Gastroesophageal sphincter (tissue), 4 donors: ENCODE results near the gene CHD6. TPM values are rescaled to one million over a fixed set of nuclear protein-coding genes. Genes with fewer than 3 reads are reported as not detected.

Experiments used
- ATAC-seq: fragments of 150-250 bp; one replicate; pipeline ENCODE4 v1.9.1; 2016; ENCODE audit warnings: mild to moderate bottlenecking, moderate library complexity
- H3K27ac ChIP-seq, 4 donors: fragments of 200-600 bp; sonication (generic) in 3 of 4; 1 replicate in 3 of 4; 2 replicates in 1 of 4; pipeline ENCODE4 v1.5.1; 2016 to 2019
- H3K27me3 ChIP-seq: fragments of 200-600 bp; sonication (generic); one replicate; pipeline ENCODE4 v1.5.1; 2019
- H3K36me3 ChIP-seq, 2 donors: fragments of 200-600 bp; sonication (generic); one replicate each; pipeline ENCODE4 v1.5.1; 2019; ENCODE audit warnings: control low read depth in 1 of 2
- H3K4me1 ChIP-seq, 3 donors: fragments of 200-600 bp; sonication (generic); 1 replicate in 2 of 3; 2 replicates in 1 of 3; pipeline ENCODE4 v1.5.1; 2016 to 2019; ENCODE audit warnings: control low read depth in 2 of 3
- H3K4me3 ChIP-seq, 2 donors: fragments of 200-600 bp; sonication (generic); one replicate each; pipeline ENCODE4 v1.5.1; 2019; ENCODE audit warnings: mild to moderate bottlenecking in 1 of 2, moderate library complexity in 1 of 2
- H3K9me3 ChIP-seq, 3 donors: fragments of 200-600 bp; sonication (generic); one replicate each; pipeline ENCODE4 v1.5.1; 2017 to 2019; ENCODE audit warnings: control low read depth in 2 of 3
- CTCF ChIP-seq, 4 experiments: fragments of 200-600 bp in 2 of 4; fragments of 450-650 bp in 2 of 4; sonication (generic) in 1 of 4; IDR thresholded peaks; one replicate each; pipeline ENCODE4 v1.5.1; 2017 to 2019; ENCODE audit warnings: antibody characterized with exemption in 4 of 4, mild to moderate bottlenecking in 2 of 4, moderate library complexity in 2 of 4
- EP300 ChIP-seq: sonication (generic); formaldehyde crosslinking; IDR thresholded peaks from one replicate; pipeline ENCODE4 v1.6.1; 2017; ENCODE audit warnings: antibody characterized with exemption, mild to moderate bottlenecking
- POLR2A ChIP-seq, 2 donors: fragments of 450-650 bp; IDR thresholded peaks; one replicate each; pipeline ENCODE4 v1.6.1; 2017; ENCODE audit warnings: antibody characterized with exemption in 2 of 2, mild to moderate bottlenecking in 2 of 2, moderate library complexity in 1 of 2
- POLR2AphosphoS5 ChIP-seq: sonication (generic); formaldehyde crosslinking; IDR thresholded peaks from one replicate; pipeline ENCODE4 v1.6.1; 2017; ENCODE audit warnings: antibody characterized with exemption
- WGBS, 2 donors: methylation state at CpG; one replicate each; pipeline ENCODE4 v1.1.5; 2018; ENCODE audit warnings: low coverage in 1 of 2; 5-methylcytosine and 5-hydroxymethylcytosine counted together
- total RNA-seq, 4 donors: library from RNA; depleted of rRNA; stranded (reverse); fragments of >200 nt; gene quantifications; one replicate each; pipeline ENCODE4 v1.1.0, GENCODE V29; 2016

CHD6 gene
- total RNA-seq, 4 donors from 2014 or later, result 37.4 to 58.3 (median 40.4) TPM

GRCh38 chr20:41552295-41553068 is 65.7 kb downstream of the CHD6 start:
- H3K27ac ChIP-seq, result no peak overlapping the region
- no peaks in the 10 kb centered on the region for H3K27me3 ChIP-seq
- no peak for ATAC-seq
- peaks cover 0 to 7% of the 10 kb centered on the region in 2 donors for H3K36me3 ChIP-seq
- TF ChIP-seq POLR2AphosphoS5 (no peak), POLR2A (IDR thresholded peaks at IDR 0.05) (no peak), EP300 (no peak), CTCF (IDR thresholded peaks at IDR 0.05) (no peak)
- peaks cover 0 to 12% (median 0%) of the 10 kb centered on the region in 3 donors for H3K4me1 ChIP-seq
- H3K4me3 ChIP-seq, result no peak overlapping the region
- no peaks in the 10 kb centered on the region for H3K9me3 ChIP-seq
- WGBS, 2 donors, result 98 to 99% methylated on average over 4 to 5 of the region's 5 CpGs

GRCh38 chr20:41551011-41551705 is 67.0 kb downstream of the CHD6 start:
- Histone ChIP-seq H3K9me3 (no peaks in the 10 kb centered on the region), H3K27ac (no peak overlapping the region), H3K36me3 (peaks cover 0 to 7% of the 10 kb centered on the region in 2 donors), H3K4me1 (no peaks in the 10 kb centered on the region), H3K27me3 (no peaks in the 10 kb centered on the region), H3K4me3 (no peak overlapping the region)
- TF ChIP-seq EP300 (no peak), POLR2A (IDR thresholded peaks at IDR 0.05) (no peak), POLR2AphosphoS5 (no peak), CTCF (IDR thresholded peaks at IDR 0.05) (no peak)
- 73 to 87% methylated on average over 3 of the region's 3 CpGs for WGBS, 2 donors
- no peak for ATAC-seq

- peaks cover 0 to 7% of the 10 kb centered on the region in 2 donors for H3K36me3 ChIP-seq
- no peaks in the 10 kb centered on the region for H3K27me3 ChIP-seq
- TF ChIP-seq CTCF (IDR thresholded peaks at IDR 0.05), result no peak
- TF ChIP-seq POLR2AphosphoS5, result no peak
- TF ChIP-seq POLR2A (IDR thresholded peaks at IDR 0.05), result no peak
- no peak for TF ChIP-seq EP300
- H3K9me3 ChIP-seq, result no peaks in the 10 kb centered on the region
- ATAC-seq, result no peak
- no peaks in the 10 kb centered on the region for H3K4me1 ChIP-seq
- H3K4me3 ChIP-seq, result no peak overlapping the region
- 40 to 58% methylated on average over 2 to 4 of the region's 8 CpGs for WGBS, 2 donors
- no peak overlapping the region for H3K27ac ChIP-seq
Measured at GRCh38 chr20:41547221-41547620, 71.0 kb downstream of the CHD6 start.

GRCh38 chr20:41546535-41546934 is 71.6 kb downstream of the CHD6 start:
- no peak for TF ChIP-seq EP300
- no peak for TF ChIP-seq POLR2AphosphoS5
- no peak for TF ChIP-seq POLR2A (IDR thresholded peaks at IDR 0.05)
- TF ChIP-seq CTCF (IDR thresholded peaks at IDR 0.05), result no peak
- peaks cover 0 to 7% of the 10 kb centered on the region in 2 donors for H3K36me3 ChIP-seq
- peaks cover 0 to 3% (median 0%) of the 10 kb centered on the region in 3 donors for H3K4me1 ChIP-seq
- H3K4me3 ChIP-seq, result no peak overlapping the region
- H3K9me3 ChIP-seq, result no peaks in the 10 kb centered on the region
- no peaks in the 10 kb centered on the region for H3K27me3 ChIP-seq
- no peak overlapping the region for H3K27ac ChIP-seq
- 88 to 93% methylated on average over 4 of the region's 4 CpGs for WGBS, 2 donors
- ATAC-seq, result no peak
